K562 (cell line): Measurements from ENCODE around the gene ATG7. TPM values are rescaled to one million over a fixed set of nuclear protein-coding genes. Genes with fewer than 3 reads are reported as not detected.

Experiments
- ATAC-seq: fragments of 200-7000 bp; cut with Tn5 transposase; 3 replicates; pipeline ENCODE4 v1.9.1; 2020; ENCODE audit warnings: moderate library complexity
- BruUV-seq: library from RNA; stranded (reverse); fragments of 400-500 nt; replicated peaks from 2 replicates; lab custom pipeline; 2021; lab: Mats Ljungman, UMichigan
- CTCF ChIA-PET: fragments of 300-600 bp; formaldehyde crosslinking; extraction: SDS; loops from one replicate; lab custom pipeline; 2021; ENCODE audit warnings: low intra/inter-chr PET ratio; lab: Yijun Ruan, JAX
- POLR2A ChIA-PET: fragments of 300-600, 350-650 bp; sonication (Branson Sonifier 250); formaldehyde crosslinking; extraction: SDS; loops from one replicate; lab custom pipeline; 2021; ENCODE audit warnings: antibody characterized with exemption, inconsistent platforms; lab: Yijun Ruan, JAX
- DNase-seq, 4 experiments: peaks; one replicate each; pipeline versions ENCODE4 v3.0.0 to v3.0.0-alpha.2; 2011 to 2018; ENCODE audit warnings: low spot score in 3 of 4, mixed read lengths in 3 of 4; ENCODE audit errors: extremely low read depth in 1 of 4
- FAIRE-seq: peaks from 2 replicates; lab custom pipeline; 2011; peaks lifted over from hg19 to GRCh38; lab: Jason Lieb, UNC
- H2AFZ ChIP-seq: 2 replicates; pipeline ENCODE4 v1.6.0; 2011; ENCODE audit warnings: low read depth, low read length, control low read depth, inconsistent platforms
- H3K27ac ChIP-seq: fragments of 200-600 bp; 3 replicates; pipeline ENCODE4 v1.8.0; 2011; ENCODE audit warnings: low read depth, mild to moderate bottlenecking, control low read depth, inconsistent platforms, low read length, moderate library complexity, mixed read lengths; ENCODE audit errors: extremely low read depth
- H3K27me3 ChIP-seq, 2 experiments: fragments of 300-600 bp in 1 of 2; 2 replicates in 1 of 2; 3 replicates in 1 of 2; pipeline versions ENCODE4 v1.6.0 to v1.8.0; 2011; ENCODE audit warnings: inconsistent platforms in 2 of 2, low read length in 2 of 2, mild to moderate bottlenecking in 1 of 2, mixed read lengths in 1 of 2, moderate library complexity in 1 of 2; ENCODE audit not compliant: control insufficient read depth in 2 of 2, insufficient read depth in 2 of 2
- H3K36me3 ChIP-seq: fragments of 300-600 bp; 3 replicates; pipeline ENCODE4 v1.8.0; 2011; ENCODE audit warnings: mild to moderate bottlenecking, low read length, inconsistent platforms; ENCODE audit not compliant: control insufficient read depth, insufficient read depth
- H3K4me1 ChIP-seq, 2 experiments: fragments of 200-600 bp in 1 of 2; replicated peaks in 1 of 2; 2 replicates in 1 of 2; 3 replicates in 1 of 2; pipeline versions ENCODE4 v1.5.1 to v1.8.0; 2011; ENCODE audit warnings: inconsistent platforms in 2 of 2, low read length in 2 of 2, mild to moderate bottlenecking in 1 of 2, mixed read lengths in 1 of 2, moderate library complexity in 1 of 2; ENCODE audit not compliant: control insufficient read depth in 2 of 2, insufficient read depth in 2 of 2
- H3K4me2 ChIP-seq: 2 replicates; pipeline ENCODE4 v1.6.1; 2011; ENCODE audit warnings: low read length, control low read depth, inconsistent platforms, mixed read lengths; ENCODE audit not compliant: insufficient read depth
- H3K4me3 ChIP-seq: fragments of 200-600 bp; sonication (generic), shearing (Covaris generic); 2 replicates; pipeline ENCODE4 v1.5.1; 2016; ENCODE audit warnings: control low read depth, inconsistent platforms
- H3K79me2 ChIP-seq: fragments of 200-600 bp; 3 replicates; pipeline ENCODE4 v1.8.0; 2011; ENCODE audit warnings: low read length, inconsistent platforms; ENCODE audit not compliant: control insufficient read depth, insufficient read depth
- H3K9ac ChIP-seq, 2 experiments: 2 replicates each; pipeline versions ENCODE4 v1.6.0 to v1.6.1; 2011; ENCODE audit warnings: low read depth in 2 of 2, low read length in 2 of 2, control low read depth in 1 of 2, inconsistent platforms in 1 of 2, mild to moderate bottlenecking in 1 of 2, mixed read lengths in 1 of 2; ENCODE audit not compliant: insufficient read depth in 1 of 2
- H3K9me1 ChIP-seq: one replicate; pipeline ENCODE4 v1.6.0; 2011; ENCODE audit warnings: inconsistent platforms, mild to moderate bottlenecking, low read length, moderate library complexity; ENCODE audit not compliant: control insufficient read depth, insufficient read depth
- H3K9me3 ChIP-seq: replicated peaks from 2 replicates; pipeline ENCODE4 v1.5.1; 2011; ENCODE audit warnings: low read depth, low read length, inconsistent platforms; ENCODE audit not compliant: control insufficient read depth, insufficient read depth
- H4K20me1 ChIP-seq: replicated peaks from 2 replicates; pipeline ENCODE4 v1.6.1; 2011; ENCODE audit warnings: low read length, inconsistent platforms, mixed read lengths; ENCODE audit not compliant: control insufficient read depth, insufficient read depth
- CC2D1A ChIP-seq: fragments of 450-650 bp; IDR thresholded peaks from 2 replicates; pipeline ENCODE4 v1.6.1; 2017; ENCODE audit warnings: mild to moderate bottlenecking
- HCFC1 ChIP-seq: IDR thresholded peaks from 2 replicates; pipeline ENCODE4 v1.6.1; 2012; ENCODE audit warnings: low read depth, low read length, improper control_type of control experiment
- HIVEP1 ChIP-seq: fragments of 250-450 bp; sonication (Bioruptor Pico); IDR thresholded peaks from 2 replicates; pipeline ENCODE4 v1.4.0; 2020; ENCODE audit warnings: mild to moderate bottlenecking
- MECOM ChIP-seq: fragments of 250-450 bp; sonication (Bioruptor Pico); IDR thresholded peaks from 2 replicates; pipeline ENCODE4 v1.8.0; 2022; ENCODE audit warnings: inconsistent platforms
- MTA3 ChIP-seq: fragments of 450-650 bp; formaldehyde crosslinking; IDR thresholded peaks from 2 replicates; pipeline ENCODE4 v1.6.1; 2017; ENCODE audit warnings: mild to moderate bottlenecking, borderline replicate concordance
- NFE2L1 ChIP-seq: fragments of 450-650 bp; IDR thresholded peaks from 2 replicates; pipeline ENCODE4 v1.6.1; 2016; ENCODE audit warnings: missing genetic modification characterization, low read depth, mild to moderate bottlenecking, missing compliant biosample characterization, moderate library complexity, borderline replicate concordance
- NFYB ChIP-seq: IDR thresholded peaks from 2 replicates; pipeline ENCODE4 v1.6.1; 2011; ENCODE audit warnings: mild to moderate bottlenecking, moderate library complexity; ENCODE audit not compliant: insufficient read length; ENCODE audit errors: extremely low read depth
- POLR2A ChIP-seq: fragments of 450-650 bp; conservative IDR thresholded peaks from 2 replicates; pipeline ENCODE4 v1.6.1; 2016
- SAFB ChIP-seq: fragments of 200-400 bp; formaldehyde crosslinking; IDR thresholded peaks from 2 replicates; pipeline ENCODE4 v1.6.1; 2017; ENCODE audit warnings: low read depth, low read length, borderline replicate concordance
- SMC3 ChIP-seq: conservative IDR thresholded peaks from 2 replicates; pipeline ENCODE4 v1.6.1; 2011; ENCODE audit warnings: low read depth, low read length, improper control_type of control experiment; ENCODE audit not compliant: insufficient read depth
- SREBF2 ChIP-seq: sonication (generic); formaldehyde crosslinking; IDR thresholded peaks from 2 replicates; pipeline ENCODE4 v1.4.0; 2020; ENCODE audit warnings: mild to moderate bottlenecking, missing genetic modification reagents
- TFE3 ChIP-seq: fragments of 450-650 bp; formaldehyde crosslinking; IDR thresholded peaks from 2 replicates; pipeline ENCODE4 v1.4.0; 2020; ENCODE audit warnings: mild to moderate bottlenecking, mixed read lengths
- ZBTB33 ChIP-seq: sonication (generic); formaldehyde crosslinking; IDR thresholded peaks from 2 replicates; pipeline ENCODE4 v1.8.1; 2023; ENCODE audit warnings: mild to moderate bottlenecking, missing genetic modification reagents
- ZNF280A ChIP-seq: fragments of 450-650 bp; IDR thresholded peaks from 2 replicates; pipeline ENCODE4 v1.6.1; 2018; ENCODE audit warnings: mild to moderate bottlenecking, low read depth; ENCODE audit not compliant: partially characterized antibody
- ZNF586 ChIP-seq: fragments of 450-650 bp; formaldehyde crosslinking; conservative IDR thresholded peaks from 2 replicates; pipeline ENCODE4 v1.4.0; 2020; ENCODE audit warnings: mild to moderate bottlenecking, moderate library complexity
- WGBS: fragments of 100-300 bp; shearing (Covaris generic); methylation state at CpG from one replicate; pipeline ENCODE4 v1.1.6; 2016; ENCODE audit warnings: low coverage, mixed read lengths; ENCODE audit not compliant: insufficient coverage; ENCODE audit errors: missing lambda C conversion rate; 5-methylcytosine and 5-hydroxymethylcytosine counted together
- in situ Hi-C: fragments of 300-500 bp; cut with MboI; formaldehyde crosslinking; loops from 4 replicates; pipeline ENCODE4 v1.15.0; 2018; ENCODE audit warnings: inconsistent platforms, mixed read lengths
- intact Hi-C: fragments of 100-400 bp; cut with micrococcal nuclease; formaldehyde crosslinking; loops from 2 replicates; pipeline ENCODE4 v1.14.2; 2022
- polyA plus RNA-seq, 8 experiments: library from polyadenylated mRNA; depleted of rRNA in 4 of 8; stranded (reverse) in 5 of 8; unstranded in 3 of 8; fragments of >200 nt; fragmentation: Nextera tagmentation in 2 of 8; fragmentation: Illumina TruSeq in 1 of 8; extraction: Ambion mirVana in 2 of 8; extraction: Trizol in 1 of 8; gene quantifications; 2 replicates each; pipeline versions ENCODE4 v1.2.1 to v1.2.3, GENCODE V29; 2011 to 2014; ENCODE audit warnings: inconsistent platforms in 1 of 8, missing spikeins in 1 of 8
- total RNA-seq, 7 experiments: library from RNA; depleted of rRNA in 6 of 7; stranded (reverse); fragments of >200 nt in 6 of 7; fragmentation: Illumina TruSeq in 2 of 7; extraction: Trizol in 2 of 7; gene quantifications; 2 replicates each; pipeline versions ENCODE4 v1.2.1 to v1.2.3, GENCODE V29; 2011 to 2021; ENCODE audit warnings: low replicate concordance in 1 of 7

The ATG7 gene
- total and polyA plus RNA-seq, 9 of the 15 experiments (the other 6 are each of a cell fraction or from before 2014, with no cell fraction given), result 18.3 to 45.3 (median 33.6) TPM

GRCh38 chr3:11522953-11523571 is 250.9 kb downstream of the ATG7 start (continued):
- TF ChIP-seq SMC3 (no peak), POLR2A (no peak), HIVEP1 (no peak), SREBF2 (CRISPR knock-in tag) (no peak), ZNF586 (no peak)

- CTCF ChIA-PET, result no interaction called here
- Histone ChIP-seq H3K79me2 (no peaks in the 10 kb centered on the region), H3K27me3 (no peaks in the 10 kb centered on the region; a peak in 1 of 5 replicates), H3K9me3 (no peaks in the 10 kb centered on the region), H3K27ac (no peak overlapping the region), H2AFZ (no peak overlapping the region), H3K36me3 (no peaks in the 10 kb centered on the region; the same call in 2 of the 3 replicates), H3K4me3 (no peak overlapping the region), H3K9ac (no peak overlapping the region), H3K9me1 (no peaks in the 10 kb centered on the region), H3K4me2 (no peak overlapping the region), H4K20me1 (no peaks in the 10 kb centered on the region), H3K4me1 (no peaks in the 10 kb centered on the region)
- in situ Hi-C loops (no loop called here), intact Hi-C loops (no loop called here)
- POLR2A ChIA-PET, result interaction anchor here (0.7 kb wide), 1 partner anchor 13 kb away, joined by 3 read pairs; no protein-coding TSS in a partner anchor
- DNase-seq (no peak), ATAC-seq (no peak), FAIRE-seq (no peak)
- 63% methylated on average over 7 of the region's 7 CpGs for WGBS
- BruUV-seq, result no TSS peak
- TF ChIP-seq CC2D1A (no peak), ZBTB33 (CRISPR knock-in tag) (no peak), MTA3 (no peak), ZNF280A (no peak), NFYB (no peak), HCFC1 (no peak), SAFB (no peak), TFE3 (CRISPR knock-in tag) (no peak), NFE2L1 (tag) (no peak), MECOM (no peak)
Measured at GRCh38 chr3:11523572-11524101, 251.4 kb downstream of the ATG7 start.
